ENCODE data around the gene STRN.
A peak's percentile ranks its signal among the peaks of the same experiment; 100 is the strongest.
"Not testable (repeated sequence)": the region's sequence is repeated elsewhere in the genome, so short reads cannot be mapped to it uniquely, and the experiment has no call there.

Gene STRN

DNA sequence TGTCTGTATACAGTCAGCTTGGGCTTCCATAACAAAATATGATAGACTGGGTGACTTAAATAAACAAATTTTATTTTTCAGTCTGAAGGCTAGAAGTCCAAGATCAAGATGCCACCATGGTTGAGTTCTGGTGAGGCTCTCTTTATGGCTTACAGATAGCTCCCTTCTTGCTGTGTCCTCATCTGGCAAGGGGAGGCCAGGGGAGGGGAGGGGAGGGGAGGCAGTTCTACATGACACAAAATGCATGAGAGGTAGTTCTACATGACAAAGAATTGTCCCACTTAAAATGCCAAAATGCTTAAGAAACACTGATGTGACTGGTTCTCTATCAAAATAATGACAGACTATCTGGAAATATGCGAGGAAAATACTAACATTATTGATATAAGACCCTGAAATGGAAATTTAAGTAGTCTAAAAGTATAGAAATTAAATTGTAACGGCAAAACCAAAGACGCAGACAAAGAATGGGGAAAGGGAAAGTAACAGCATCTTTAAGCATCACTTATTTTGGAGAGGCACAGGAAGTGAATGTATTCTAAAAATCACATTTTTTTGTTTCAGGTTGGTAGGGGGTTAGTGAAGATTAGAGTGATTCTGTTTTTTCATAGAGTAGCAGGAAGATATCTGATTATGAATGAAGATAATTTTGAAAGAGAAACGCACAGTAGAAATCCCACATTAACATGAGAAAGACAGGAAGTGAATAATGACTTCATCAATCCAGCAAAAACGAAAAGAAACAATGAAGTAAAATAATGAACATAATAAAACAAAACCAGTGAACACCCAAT lies 131.4 kb downstream of the STRN start:
- DNase-seq: no peak

DNA sequence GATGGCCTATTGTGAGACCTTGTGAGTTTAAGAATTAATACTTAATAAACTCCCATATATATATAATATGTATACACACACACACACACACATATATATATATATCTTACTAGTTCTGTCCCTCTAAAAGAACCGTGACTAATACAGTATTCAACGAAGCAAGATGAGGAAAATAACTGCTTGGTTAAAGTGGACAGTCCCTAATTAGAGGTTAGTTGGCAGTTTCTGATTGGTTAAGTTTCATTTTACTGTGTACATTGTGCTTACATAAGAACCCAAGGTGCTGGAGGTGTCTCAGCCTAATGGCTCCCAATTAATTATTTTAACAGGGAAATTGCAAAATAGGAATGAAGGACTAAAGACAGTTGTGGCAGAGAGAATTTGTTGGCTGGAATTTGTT lies 132.1 kb downstream of the STRN start:
- no peak for DNase-seq

DNA sequence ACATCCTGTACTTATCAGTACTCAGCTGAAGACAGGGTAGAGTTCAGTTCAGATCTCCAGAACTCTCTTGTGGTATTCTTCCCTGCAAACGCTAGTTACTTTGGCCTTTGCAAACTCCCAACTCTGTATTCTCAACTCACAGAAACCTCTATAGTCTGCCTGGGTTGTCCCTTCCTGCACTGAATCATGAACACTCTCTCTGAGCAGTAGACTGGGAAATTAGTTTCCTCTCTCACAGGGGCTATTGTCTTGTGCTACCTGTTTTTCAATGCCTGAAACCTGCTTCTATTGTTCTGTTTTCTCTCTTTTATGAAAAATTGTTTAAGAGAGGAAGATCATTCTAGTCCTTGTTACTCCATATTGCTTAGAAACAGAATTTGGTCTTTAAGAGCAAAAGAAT lies 135.2 kb downstream of the STRN start:
- DNase-seq: no peak

DNA sequence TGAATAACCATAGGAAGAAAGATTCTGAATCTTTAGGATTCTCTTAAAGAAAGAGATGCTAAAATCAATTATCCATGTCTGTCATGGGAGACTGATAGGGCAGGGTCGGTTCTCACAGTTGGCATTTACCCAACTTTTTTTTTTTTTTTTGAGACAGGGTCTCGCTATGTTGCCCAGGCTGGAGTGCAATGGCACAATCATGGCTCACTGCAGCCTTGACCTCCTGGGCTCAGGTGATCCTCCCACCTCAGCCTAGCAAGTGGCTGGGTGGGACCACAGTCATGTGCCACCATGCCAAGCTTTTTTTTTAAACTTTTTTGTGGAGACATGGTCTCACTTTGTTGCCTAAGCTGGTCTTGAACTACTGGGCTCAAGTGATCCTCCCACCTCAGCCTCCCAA lies 141.7 kb downstream of the STRN start:
- not testable (repeated sequence) for DNase-seq

DNA sequence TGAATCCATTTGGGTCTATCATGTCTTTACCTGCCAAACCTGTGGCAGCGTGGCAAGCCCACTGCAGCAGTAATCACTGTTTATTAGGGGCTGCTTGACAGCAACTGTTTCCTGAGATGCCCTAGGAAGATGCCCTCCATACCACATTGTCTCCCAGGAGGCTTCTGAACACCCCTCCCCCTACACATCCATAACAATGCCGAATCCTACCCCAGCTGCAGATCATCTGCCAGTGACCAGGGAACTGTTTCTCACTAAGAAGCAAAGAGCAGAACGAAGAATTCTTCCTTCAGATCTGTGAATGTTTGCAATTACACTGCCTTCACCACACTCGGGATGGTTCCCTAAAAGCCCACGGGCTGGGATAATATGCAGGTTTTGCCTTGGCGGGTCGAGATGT lies 142.1 kb downstream of the STRN start:
- no peak for DNase-seq

DNA sequence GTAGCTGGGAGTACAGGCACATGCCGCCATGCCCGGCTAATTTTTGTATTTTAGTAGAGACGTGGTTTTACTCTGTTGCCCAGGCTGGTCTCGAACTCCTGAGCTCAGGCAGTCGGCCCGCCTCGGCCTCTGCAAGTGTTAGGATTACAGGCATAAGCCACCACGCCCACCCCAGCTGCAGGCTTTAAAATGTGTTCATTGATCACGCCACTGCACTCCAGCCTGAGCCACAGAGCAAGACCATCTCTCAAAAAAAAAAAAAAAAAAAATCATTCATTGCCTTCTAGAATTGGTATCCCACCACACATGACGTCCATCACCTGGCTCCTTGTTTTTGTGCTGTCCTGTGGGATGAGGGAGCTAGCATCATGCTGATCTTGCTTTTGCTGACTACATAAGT lies 142.5 kb downstream of the STRN start:
- DNase-seq: no peak

DNA sequence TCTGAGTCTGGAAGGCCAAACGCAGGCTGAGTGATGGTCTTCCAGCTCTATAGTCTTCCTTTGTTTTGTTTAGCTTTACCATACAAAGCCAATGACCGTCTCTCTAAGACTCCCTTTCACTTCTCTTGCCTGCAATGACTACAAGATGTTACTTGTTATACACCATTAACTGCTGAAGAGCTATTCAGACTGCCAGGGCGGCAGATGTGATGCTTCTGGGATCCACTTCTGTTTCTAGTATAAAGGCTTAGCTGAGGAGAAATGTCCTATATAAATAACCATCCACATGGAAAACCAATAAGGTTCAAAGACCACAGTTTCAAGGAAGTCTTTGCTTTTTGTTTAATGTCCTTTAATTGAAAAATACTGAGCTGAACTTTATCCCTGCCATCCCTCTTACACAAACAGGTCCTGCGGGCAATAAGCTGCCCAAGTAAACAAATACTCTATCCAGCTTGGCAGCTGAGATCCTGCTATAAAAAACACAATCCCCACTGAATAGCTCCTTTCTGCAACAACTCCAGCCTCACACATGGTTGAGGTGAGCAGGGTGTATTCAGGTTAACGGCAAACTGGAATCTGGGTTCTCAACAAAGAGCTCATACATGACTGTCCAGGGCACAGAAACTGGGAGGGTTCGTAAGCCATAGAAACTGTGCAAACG lies 145.3 kb downstream of the STRN start:
- DNase-seq: no peak

DNA sequence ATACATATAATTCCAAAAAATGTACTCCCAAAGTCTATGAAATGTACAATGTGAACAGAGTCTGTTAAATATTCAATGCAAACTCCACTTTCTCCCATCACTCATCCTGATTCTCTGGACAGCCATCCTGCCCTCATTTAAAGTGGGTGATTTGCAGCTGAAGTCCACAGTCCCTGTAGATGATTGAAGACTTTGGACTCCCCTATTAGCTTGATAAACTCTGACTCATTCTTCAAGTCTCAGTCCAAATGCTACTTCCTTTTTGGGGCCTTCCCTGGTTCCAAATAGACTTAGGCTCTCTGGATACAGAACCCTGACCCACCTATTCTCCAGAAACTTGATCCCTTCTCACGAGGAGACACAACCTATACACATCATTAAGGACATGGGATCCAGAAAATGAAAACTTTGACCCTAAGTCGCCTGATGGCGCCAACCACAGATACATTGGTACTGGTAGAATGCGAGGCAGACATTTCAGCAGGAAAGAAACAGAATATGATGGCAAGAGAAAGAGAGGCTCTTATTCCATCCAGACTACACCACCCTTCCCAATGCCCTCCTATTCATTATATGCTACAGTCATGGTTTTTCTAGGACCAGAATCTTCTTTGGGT lies 147.1 kb downstream of the STRN start:
- DNase-seq: no peak

DNA sequence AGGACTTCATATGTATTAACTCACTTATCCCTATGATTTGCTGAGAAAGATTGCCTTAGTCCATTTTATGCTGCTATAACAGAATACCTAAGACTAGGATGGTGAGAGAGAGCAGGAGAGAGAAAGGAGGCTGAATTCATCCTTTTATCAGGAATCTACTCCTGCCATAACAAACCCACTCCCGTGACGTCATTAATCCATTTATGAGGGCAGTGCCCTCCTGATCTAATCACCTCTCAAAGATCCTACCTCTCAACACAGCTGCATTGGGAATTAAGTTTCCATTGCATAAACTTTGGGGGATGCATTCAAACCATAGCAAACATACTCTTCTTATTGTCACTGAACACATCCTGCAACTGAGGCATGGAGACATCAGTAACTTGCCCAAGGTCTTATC lies 147.8 kb downstream of the STRN start:
- DNase-seq: no peak

DNA sequence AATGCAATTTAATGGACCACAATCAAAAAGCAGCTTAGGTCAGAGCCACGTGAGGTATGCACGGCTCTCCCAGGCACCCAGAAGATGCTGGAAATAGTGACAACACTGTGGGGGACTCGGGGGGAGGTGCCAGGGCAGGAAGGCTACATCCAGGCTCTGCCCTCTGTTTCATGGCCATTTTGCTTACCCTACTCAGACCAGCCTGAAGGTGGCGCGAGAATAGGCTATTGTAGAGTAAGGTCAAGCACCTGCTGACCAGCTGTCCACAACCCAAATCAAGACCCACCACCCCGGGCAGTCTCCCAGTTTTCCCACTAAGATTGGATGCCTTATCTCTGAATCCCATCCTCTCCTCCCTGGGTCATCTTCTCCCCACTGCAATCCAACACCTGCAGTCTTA lies 154.1 kb downstream of the STRN start:
- peak; percentile 8 for DNase-seq

DNA sequence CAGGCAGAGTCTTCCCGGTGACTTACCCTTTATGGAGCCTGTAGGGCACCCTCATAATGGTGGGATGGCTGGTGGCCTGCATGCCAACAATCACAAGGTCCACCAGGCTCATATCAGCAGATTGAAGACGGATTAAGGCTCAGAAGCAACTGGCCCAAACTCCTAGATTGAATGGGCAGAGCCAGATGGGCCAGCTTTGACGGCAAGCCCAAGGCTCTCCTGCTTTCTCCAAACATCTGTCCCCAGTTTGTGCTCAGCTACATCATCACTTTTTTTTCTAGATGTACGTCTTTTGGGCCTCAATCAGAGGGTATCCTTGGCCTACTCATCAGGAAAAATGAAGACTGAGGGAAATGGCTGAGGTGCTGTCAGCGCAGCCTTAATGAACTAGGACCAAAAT lies 155.3 kb downstream of the STRN start:
- no peak for DNase-seq

DNA sequence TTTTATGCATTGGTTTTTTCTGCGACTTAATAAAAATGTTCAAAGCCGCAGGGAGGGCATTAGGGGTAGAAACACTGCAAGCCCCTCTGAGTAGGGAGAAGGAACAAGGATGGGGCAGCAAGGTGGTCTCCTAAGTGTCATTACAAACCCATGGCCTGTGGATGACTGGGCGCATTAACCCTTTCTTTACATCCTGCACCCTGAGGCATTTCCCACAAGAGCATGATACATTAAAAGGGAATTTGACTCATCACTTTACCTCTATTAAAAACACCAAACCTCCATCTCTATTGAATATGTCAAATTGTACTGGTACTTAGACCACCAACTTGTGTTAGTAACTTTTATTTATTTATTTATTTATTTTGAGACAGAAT lies 157.3 kb downstream of the STRN start:
- no peak for DNase-seq

DNA sequence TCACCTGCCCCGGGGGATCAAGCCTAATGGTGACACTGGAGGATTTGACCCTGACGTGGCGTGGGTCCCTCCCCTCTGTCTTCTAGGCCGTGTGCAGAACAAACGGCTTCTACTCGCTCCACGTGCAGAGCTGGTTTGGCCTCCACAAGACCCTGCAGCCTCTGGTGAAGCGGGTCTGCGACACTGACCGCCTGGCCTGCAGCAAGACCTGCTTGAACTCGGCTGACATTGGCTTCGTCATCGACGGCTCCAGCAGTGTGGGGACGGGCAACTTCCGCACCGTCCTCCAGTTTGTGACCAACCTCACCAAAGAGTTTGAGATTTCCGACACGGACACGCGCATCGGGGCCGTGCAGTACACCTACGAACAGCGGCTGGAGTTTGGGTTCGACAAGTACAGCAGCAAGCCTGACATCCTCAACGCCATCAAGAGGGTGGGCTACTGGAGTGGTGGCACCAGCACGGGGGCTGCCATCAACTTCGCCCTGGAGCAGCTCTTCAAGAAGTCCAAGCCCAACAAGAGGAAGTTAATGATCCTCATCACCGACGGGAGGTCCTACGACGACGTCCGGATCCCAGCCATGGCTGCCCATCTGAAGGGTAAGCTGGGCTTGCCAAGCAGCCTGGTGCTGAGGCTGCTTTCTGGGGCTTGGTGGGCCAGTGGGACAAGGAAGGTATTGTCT lies 157.8 kb downstream of the STRN start:
- DNase-seq: no peak

DNA sequence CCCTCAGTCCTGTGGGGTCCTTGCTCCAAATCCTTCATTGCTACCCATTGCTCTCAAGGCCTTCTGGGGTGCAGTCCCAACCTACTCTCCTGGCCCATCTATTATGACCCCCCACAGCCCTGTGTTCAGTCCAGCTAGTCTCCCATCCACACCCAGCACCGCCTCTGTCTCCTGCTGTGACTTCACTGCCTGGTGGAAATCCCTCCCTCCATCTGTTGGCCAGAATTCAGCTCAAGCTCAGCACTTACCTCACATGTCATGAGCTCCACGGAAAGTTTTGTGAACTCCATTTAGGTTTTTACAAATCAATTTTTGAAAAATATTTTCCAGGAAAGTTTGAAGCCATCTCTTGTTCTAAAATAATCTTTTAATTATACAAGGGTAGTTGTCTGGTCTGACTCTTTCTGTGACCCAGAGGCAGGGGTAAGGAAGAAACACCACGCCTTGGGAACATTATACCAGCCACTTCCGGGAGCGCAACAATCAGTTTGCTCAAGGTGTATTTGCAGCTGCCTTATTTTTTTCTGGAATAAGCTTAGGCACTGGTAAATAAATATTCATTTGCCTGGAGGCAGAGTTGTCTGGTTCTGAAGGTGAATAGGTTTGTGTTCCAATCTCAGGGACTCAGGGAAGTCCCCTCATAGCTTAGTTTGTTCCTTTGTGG lies 159.0 kb downstream of the STRN start:
- no peak for DNase-seq

DNA sequence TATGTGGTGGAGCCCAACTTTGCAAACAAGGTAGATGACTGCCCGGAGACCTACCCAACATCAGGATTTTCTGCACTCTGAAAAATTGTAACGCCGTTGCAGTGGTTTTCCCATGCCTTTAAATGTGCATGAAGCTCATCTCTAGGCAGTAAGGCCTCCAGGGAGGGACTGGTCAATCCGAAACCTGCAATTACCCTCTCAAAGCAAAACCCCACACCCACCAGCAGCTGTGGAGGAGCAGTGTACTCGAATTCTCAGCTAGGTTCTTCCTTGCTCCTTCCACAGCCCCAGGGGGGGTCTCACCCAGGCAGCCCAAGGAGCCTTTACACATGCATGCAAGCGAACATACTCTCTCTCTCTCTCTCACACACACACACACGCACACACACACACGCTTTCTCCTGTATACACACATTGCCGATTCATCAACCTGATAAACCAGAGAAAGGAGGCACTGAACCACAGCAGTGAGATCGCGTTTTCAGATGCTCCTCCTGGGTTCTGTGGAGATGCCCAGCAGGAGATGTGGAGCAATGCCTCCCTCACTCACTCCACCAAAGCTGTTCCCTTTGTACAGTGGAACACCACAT lies 160.6 kb downstream of the STRN start:
- peak; percentile 11 for DNase-seq

DNA sequence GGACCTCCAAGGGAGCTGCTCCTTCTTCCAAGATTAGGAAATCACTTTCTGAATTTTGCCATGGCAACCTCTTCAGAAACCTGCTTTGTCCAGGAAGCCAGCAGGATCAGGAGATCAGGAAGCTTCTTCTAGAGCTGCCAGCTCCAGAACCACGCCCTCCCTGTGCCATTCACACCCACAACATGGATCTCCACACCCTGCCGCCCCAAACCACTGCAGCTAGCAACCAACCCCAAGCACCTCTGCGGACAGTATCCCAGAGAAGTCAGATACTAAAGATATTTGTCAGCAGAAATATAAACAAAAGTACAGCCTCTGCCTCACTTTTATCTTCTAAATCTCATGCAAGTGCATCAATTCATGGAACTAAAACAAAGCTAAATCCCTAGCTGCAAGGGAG lies 163.4 kb downstream of the STRN start:
- DNase-seq: no peak

DNA sequence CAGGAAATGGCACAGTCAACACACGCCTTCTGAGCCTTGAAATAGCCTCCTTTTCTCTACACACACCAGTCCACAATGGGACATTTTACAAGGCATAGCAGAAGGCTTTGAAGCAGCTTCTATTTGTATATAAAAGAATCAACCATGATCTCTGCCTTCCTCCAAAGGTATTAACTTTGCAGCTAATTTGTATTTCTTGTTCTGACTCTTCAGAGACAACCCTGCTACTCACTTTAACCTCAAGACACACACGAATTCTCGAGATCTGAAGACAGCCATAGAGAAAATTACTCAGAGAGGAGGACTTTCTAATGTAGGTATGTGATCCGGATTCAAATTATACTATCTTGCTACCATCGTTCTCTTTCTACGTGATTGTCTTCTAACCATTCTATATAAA lies 165.2 kb downstream of the STRN start:
- DNase-seq: no peak

DNA sequence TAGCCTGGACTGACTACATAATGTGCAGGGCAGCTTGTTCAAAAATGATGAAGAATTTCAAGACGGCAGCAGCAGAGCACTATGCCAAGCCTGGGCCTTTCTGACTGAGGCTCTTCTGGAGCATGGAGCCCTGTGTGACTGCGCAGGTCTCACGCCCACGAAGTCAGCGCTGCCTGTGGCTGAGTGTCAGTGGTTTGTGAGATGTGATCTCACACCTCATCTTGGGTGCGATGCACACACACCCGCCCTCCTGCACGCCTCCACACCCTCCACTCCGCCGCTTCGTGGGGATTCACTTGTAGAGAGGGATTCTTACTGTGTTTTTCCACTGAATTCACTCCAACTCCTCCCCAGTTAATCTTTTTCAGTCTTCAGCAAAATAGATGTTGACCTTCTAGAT lies 166.0 kb downstream of the STRN start:
- no peak for DNase-seq

DNA sequence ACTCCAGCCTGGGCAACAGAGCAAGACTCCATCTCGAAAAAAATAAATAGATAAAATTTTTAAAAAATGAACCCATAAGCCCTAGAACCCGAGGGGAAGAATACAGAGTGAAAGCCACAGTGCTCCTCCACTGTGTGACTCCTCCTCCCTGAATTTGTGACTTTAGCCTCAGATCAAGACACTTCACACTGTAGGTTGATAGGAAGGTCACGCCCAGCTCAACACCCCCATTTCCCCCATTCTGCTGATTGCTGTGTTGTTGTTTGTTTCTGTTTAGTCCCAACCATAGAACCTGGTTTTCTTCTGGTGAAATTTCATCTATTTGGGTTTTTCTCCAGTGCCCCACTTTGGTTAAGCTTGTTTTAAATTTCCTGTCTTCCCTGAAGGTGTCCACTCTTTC lies 167.6 kb downstream of the STRN start:
- DNase-seq: no peak

DNA sequence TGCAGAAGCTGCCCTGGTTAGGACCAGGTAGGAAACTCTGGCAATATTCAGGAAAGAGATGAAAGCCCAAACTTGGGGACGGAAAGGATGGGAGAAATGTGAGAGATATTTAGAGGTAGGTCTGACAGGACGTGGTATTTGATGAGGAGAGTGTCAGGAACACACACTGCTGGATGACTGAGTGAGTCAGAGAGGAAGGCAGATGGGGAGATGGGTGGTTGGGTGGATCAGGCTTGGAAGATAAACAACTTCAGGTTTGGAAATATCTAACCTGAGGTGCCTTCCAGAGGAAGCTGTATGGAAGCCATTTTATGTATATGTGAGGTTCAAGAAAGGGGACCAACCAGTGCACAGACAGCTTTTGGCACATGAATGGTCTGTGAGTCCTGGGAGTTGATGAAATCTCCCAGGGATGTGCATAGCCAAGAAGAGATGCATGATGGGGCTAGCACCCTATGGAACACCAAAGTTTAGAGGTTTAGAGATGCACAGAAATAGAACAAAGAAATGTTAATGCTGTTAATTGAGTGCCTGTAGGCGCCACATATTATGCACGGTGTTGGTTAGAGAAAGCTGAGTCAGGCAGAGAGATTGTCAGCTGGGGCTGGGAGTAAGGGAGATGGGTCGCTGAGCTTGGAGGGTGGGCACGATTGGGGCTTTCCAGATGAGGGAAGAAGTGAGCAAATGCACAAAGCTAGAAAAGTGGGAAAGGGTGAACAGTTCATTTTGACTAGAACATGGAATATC lies 168.8 kb downstream of the STRN start:
- DNase-seq: no peak
